Measurements from ENCODE around the gene DYNLRB1.

The DYNLRB1 gene

GRCh38 chr20:34559311-34560140 is 43.3 kb downstream of the DYNLRB1 start:
- peak; percentile 12 for DNase-seq

DNA sequence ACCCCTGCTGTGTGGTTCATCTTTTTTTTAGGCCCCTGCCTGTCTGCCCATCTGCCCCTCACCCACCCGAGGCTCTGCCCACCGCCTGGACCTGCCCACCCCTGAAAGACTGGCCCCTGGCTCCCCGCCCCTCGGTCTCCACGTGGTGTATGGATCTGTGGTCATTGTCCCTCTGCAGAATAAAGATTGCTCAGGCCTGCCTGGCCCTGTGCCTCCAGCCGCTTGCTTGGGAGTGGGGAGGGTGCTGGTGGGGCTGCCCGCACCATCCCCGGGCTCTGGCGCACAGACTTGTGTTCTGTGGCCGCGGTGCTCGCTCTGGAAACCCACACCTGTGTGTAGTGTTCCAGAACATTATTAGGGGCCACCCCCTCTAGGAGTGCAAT is 43.9 kb downstream of the DYNLRB1 start:
- DNase-seq, result peak; percentile 11

GRCh38 chr20:34560614-34561013 is 44.4 kb downstream of the DYNLRB1 start:
- DNase-seq, result no peak

- no peak for DNase-seq
Measured at GRCh38 chr20:34561661-34562060, 45.4 kb downstream of the DYNLRB1 start.

GRCh38 chr20:34562641-34563040 is 46.4 kb downstream of the DYNLRB1 start:
- DNase-seq, result peak; percentile 34

- no peak for DNase-seq
Measured at GRCh38 chr20:34564833-34565232, 48.6 kb downstream of the DYNLRB1 start.

GRCh38 chr20:34566978-34567891 is 51.0 kb downstream of the DYNLRB1 start:
- DNase-seq, result no peak

DNA sequence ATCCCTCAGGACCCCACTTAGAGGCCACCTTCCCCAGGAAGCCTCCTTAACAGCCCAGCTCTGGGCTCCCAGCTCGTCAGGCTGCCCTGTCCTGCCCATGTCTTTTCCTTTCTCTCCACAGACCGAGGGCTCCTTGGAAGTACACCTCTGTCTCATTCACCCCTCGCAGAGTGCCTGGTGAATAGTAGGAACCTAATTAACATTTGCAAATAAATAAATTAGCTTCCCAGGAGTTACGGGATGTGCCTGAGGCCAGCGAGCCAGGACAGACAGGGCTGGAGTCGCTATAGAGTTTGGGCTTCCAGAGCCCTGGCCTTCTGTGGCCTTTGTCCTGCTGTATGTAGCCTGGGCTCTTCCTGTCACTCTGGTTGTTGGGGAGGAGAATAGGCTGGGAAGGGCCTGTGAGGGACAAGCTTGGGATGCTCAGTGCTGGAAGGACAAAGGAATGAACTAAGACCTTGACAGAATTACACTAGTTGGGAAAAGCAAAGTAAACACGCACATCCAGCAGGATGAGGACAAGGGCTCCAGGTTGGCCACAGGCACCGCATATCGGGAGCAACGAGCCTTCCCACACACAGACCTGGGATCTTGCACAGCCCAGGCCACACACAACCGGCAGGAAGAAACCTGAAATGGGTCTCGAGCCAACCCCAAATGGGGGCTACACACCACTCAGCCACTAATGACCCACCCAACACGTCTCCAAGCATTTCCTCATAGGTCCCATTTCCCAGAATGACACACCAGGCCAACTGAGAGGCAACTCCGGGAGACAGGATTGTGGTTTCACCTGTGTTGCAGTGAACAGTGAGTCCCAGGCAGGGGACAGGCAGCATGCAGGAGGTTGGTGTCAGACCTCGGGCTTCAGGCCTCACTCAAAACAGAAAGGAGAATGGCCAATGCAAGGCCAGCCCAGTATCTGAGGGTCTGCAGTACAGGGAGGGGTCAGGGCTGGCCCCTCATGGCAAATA is 52.0 kb downstream of the DYNLRB1 start:
- no peak for DNase-seq

GRCh38 chr20:34569598-34569997 is 53.4 kb downstream of the DYNLRB1 start:
- DNase-seq, result no peak

GRCh38 chr20:34570859-34571306 is 54.7 kb downstream of the DYNLRB1 start:
- no peak for DNase-seq

- DNase-seq, result no peak
Measured at GRCh38 chr20:34571753-34572152, 55.5 kb downstream of the DYNLRB1 start.

GRCh38 chr20:34573541-34574300 is 57.5 kb downstream of the DYNLRB1 start:
- no peak for DNase-seq

GRCh38 chr20:34574426-34574825 is 58.2 kb downstream of the DYNLRB1 start:
- DNase-seq, result no peak

- no peak for DNase-seq
Measured at GRCh38 chr20:34574861-34575260, 58.6 kb downstream of the DYNLRB1 start.

GRCh38 chr20:34575271-34575670 is 59.0 kb downstream of the DYNLRB1 start:
- no peak for DNase-seq

DNA sequence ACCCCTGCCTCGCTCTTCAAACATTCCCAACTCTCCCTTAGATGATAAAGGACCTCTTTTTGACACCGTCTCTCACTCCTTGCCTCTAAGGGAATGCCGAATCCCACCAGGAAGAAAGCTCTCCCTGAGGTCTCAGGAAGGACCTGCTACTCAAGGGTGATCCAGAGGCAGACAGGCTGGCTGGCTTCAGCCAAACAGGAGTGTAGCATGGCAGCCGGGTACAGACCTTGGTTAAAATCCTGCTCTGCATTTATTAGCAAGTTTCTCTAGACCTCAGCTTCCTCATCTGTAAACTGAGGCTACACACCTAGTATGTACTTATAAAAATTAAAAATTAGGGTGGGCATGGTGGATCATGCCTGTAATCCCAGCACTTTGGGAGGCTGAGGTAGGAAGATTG is 59.5 kb downstream of the DYNLRB1 start:
- DNase-seq, result no peak

- no peak for DNase-seq
Measured at GRCh38 chr20:34577061-34577460, 60.8 kb downstream of the DYNLRB1 start.

DNA sequence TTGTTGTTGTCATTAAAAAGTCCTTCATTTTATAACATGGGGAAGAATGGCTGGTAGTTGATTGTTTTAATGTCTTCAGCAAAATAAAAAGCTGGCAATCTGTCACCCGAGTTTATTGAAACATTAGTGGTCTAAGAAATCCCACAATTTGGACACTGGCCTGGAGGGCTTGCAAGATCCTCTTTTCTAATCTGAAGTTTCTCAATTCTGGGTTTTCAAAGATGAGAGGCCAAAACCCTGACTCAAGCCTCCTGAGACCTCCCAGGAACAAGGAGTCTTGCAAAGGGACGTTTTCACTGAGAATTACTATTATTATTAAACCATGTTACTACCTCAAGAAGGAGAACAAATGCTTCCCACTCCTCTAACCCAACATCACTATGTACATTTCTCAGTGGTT is 61.8 kb downstream of the DYNLRB1 start:
- no peak for DNase-seq

DNA sequence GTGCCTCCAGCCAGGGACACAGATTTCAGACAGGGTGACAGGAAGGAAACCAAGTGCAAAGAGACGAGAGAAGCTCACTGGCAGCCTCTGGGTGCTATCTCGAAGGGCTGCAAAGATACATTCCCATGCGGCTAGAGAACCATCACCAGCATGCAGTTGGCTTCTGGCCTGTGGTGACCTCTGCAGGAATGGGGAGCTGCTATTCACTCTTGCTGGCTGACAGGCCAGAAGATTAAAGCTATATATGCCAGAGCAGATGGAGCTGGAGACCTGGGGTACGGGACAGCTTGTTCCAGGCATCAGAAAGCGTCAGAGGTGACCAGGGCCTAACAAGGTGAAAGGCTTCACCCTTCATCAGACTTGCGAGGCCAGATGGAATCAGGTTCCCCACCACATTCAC is 62.3 kb downstream of the DYNLRB1 start:
- no peak for DNase-seq

- no peak for DNase-seq
Measured at GRCh38 chr20:34579191-34579978, 63.2 kb downstream of the DYNLRB1 start.

All from CD4-positive, alpha-beta T cell treated with Interleukin-21 for 1 hour (primary cell).